Fibroblast of skin of abdomen (primary cell): ENCODE results near the gene SLC12A4.
A peak's percentile ranks its signal among the peaks of the same experiment; 100 is the strongest.
"Not testable (repeated sequence)": the region's sequence is repeated elsewhere in the genome, so short reads cannot be mapped to it uniquely, and the experiment has no call there.

Experiments
- DNase-seq: peaks from one replicate; pipeline ENCODE4 v3.0.0-alpha.2; 2013

The SLC12A4 gene

DNA sequence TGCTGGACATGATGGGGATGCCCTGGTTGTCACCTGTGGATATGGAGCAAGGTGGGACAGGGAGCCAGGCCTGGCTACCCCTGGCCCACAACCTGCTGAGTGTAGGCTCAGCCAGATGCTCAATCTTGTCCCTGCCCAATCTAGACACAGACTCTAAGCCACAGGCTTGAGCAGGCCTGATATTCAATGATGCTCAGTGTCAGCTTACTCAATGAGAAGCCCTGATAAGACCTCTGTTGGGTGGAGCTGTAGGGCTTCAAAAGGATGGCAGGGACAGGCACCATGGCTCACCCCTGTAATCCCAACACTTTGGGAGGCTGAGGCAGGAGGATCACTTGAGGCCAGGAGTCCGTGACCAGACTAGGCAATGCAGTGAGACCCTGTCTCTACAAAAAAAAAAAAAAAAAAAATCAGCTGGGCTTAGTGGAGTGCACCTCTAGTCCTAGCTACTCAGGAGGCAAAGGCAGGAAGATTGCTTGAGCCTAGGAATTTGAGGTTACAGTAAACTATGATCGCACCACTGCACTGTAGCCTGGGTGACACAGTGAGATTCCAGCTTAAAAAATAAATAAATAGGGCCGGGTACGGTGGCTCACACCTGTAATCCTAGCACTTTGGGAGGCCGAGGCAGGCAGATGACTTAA, 27.9 kb downstream of the SLC12A4 start:
- DNase-seq, result no peak

DNA sequence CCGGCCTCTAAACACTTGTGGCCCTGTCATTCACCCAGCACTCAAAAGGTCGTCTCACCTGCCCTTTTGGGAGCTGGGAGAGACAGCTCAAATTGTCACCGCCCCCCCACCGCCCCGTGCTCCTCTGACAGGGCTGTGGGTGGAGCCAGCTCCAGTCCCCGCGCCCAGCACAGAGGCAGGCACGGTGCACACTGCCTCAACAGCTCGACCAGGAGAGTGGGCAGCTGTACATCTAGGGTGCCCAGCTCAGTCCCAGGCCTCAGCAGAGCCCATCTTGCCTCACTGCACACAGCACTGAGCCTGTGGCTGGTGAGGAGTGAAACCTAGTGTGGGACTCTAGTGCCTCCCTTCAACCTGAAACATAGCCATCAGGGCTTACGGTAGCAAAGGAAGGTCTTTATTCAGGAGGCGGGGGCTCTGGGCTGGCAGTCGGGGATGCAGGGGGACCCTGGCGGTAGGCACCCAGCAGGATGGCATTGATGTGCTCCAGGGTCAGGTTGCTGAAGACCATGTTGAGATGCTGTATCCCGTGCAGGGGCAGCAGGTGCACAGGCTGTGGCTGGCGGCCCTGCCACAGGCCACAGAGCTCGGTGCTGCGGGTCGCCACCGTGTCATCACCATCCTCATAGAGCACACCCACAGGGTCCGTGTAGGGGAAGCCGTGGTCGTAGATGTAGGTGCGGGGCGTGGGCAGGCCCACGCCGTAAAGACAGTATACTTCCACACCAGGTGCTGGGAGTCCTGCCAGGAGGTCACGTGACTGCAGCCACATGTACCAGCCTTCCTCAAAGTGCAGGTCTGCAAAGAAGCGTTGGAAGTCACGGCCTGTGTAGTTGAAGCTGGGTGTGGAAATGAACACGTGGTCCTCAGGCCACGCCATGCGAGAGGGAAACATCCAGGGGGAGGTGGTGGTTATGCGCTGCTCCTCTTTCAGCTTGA, 28.7 kb downstream of the SLC12A4 start:
- DNase-seq, result no peak

DNA sequence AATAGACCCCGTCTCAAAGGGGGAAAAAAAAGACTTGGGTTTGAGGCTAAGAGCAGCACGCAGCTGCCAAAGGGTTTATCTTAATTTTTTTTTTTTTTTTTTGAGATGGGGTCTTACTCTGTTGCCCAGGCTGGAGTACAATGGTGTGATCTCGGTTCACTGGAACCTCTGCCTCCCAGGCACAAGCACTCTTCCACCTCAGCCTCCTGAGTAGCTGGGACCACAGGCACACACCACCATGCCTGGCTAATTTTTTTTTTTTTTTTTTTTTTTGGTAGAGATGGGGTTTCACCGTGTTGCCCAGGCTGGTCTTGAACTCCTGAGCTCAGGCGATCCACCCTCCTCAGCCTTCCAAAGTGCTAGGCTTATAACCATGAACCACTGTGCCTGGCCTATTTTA, 30.7 kb downstream of the SLC12A4 start:
- DNase-seq, result not testable (repeated sequence)

DNA sequence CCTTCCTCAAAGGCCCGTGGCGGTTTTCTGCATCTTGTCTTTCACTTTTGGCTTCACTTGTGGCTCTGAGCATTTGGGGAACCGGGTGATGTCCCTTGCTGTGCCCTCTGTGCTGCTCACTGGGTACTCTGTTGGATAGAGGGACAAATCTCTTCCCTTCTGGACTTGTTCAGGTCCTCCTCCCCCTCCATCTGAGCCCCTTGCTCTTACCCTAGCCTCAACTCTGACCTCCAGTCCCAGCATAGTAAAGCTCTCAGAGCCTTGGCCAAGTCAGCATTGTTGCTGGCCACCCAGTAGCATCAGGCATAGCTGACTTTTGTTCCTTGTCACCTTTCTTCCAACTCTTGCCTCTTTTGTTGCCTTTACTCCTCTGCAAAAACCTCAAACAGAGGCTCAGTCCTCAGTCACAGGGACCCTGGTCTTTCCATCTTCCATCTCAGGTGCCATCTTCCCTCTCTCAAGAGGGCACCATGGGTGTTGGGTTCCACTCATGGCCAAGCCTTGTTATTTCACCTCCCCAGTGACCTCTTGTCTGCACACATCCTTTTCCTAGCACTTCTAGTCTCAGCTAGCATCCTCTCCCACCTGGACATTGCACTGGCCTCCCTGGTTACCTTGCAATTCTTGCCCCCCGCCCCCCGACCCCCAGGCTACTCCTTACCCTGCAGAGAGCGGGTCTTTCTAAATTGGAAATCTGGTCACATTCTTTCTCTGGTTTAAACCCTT, 31.4 kb downstream of the SLC12A4 start:
- no peak for DNase-seq

DNA sequence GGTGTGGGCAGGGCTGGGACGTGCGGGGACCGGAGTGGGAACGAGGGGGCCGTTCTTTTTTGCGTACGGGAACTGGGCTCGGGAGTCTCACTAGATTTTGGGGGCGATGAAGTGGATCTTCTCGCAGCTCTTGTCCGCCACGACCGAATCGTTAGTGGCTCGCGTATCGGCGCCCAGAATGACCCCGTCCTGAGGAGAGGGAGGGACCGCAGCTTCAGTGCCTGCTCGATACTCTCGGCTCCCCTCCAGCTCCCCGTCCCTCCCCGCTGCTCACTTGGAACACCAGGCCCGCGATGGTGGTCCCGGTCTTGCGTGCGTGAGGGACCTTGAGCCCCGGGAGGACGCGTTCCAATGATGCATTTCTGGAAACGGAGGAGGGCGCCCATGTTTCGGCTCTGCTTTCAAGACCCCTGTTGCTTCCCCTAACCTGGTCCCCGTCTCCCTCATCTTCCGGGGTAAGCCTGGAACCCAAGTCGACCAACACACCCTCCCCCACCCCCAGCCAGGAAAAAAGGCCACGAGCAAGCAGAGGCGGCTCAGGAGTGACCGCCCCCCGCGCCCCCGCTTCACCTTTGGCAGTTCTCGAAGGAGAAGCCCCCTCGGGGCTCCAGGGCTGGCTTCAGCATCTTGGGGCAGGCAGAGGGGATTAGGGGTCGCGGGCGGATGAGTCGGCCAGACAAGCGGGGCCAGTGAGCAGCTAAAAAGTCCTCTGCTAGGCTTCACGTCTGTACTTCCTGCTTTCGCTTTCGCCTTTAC, 32.1 kb downstream of the SLC12A4 start, which contains the start of gene PSMB10:
Gene PSMB10, minus strand, starts transcription at position 727 of the 756 bp plus-strand sequence. Its CDS starts 101 bp downstream, at position 626.
- DNase-seq, result peak; percentile 59

DNA sequence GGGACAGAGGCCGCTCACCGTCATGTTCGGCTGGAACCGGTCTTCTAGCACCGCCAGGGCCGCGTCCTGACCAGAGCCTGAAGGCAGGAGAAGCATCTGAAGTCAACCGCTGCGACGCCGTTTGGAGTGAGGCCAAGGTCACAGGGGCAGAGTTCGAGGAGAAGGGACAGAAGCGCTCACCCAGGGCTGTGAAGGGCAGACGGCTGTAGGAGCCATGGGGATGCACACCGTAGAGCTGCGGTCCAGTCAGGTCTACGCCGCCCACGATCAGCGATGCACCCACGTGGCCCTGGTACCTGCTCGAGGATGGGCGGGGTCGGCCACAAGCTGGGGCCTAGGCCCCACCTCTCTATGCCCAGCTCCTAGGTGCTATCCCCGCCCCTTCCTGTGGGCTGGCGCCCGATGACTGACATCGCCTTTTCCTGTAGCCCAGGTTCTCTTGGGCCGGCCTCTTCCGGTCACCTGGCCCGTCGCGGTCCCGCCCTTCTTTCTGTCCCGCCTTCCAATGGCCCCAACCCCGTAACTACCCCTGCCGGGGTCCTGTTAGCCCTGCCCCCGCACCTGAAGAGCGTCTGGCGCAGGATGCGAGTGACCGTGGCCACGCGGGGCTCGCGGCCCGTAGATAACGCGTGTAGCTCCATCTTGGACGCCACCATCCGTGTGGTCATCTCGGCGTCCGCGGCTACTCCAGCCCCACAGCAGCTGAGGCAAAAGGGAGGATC, 32.9 kb downstream of the SLC12A4 start:
- peak; percentile 89 for DNase-seq

DNA sequence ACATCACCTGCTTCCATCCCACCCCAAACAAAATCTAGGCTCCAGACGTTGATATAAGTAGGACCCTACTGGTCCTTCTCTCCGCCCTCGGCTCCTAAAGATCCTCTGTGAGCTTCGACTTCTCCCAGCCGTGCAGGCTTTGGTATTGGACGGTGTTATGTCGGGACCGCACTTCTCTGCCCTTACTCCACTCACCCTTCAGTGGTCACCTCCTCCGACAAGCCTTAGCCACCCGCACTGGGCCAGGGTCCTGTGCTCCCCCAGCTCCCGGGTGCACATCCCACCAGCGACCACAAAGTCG, 33.4 kb downstream of the SLC12A4 start:
- no peak for DNase-seq

DNA sequence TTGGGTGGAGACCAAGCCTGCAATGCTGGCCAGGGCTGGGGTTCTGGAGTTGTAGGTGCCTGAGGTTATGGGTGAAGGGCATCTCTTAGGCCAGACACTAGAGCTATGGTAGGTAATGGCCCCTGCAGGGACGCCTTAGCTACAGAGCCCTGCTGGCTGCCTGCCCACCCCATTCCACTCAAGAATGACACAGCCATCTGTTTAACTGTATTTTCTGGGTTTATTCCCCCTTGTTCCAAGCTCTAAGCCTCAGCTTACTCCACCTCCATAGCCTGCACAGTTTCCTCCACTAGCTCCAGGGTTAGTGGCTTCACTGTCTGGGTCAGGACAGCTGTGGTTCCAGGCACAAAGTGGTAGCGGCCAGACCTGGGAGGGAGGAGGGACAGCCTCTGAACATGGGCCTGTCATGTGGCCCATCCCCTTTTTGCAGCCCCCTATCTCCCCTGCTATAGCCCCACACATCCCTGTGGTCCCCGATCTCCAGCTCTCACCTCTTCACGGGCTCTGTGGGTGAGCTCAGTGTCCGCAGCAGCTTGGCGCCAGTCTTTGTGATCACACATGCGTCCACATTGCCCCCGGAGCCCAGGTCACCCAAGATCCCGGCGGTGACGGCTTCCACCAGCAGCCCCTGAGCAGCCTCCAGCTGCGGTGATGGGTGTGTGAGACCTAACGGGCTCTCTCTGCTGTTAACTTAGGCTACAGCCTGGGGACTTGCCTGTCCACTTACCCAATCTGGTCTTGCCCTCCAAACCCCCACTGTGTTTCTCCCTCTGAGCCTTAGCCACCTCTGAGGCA, 33.9 kb downstream of the SLC12A4 start:
- DNase-seq, result no peak

DNA sequence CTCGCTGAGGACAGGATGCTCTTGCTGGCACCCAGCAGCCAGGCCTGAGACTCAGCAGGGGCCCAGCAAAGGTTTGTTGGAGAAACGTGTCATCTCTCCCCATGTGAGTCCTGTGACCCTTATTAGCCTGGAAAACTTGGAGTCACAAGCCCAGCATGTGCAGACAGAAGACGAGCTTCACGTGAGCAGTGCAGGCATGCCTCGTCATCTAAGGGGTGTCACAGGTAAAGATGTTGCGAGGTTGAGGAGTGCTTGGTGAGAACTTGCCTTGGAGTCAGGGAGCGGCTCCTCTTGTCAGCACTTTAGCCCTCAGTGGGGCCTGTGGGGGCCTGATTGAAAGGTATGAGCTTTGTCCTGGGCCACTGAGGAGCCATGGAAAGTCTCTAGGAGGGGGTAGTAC, 34.6 kb downstream of the SLC12A4 start:
- DNase-seq, result no peak

DNA sequence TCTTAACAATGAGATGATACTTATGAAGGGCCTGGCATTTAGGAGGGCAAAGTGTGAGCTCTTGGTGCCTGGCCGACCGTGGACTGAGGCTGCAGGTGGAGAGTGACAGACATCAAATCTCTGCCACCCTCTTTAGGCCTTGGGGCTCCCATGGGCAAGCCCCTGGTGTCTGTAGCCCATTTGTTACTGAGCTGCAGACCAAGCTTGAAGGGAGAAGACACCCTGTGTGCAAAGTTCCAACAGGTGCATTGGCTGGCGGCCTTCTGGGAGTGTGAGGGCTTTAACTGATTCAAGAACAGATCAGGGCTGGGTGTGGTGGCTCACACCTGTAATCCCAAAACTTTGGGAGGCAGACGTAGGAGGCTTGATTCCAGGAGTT, 36.0 kb downstream of the SLC12A4 start:
- DNase-seq, result no peak

DNA sequence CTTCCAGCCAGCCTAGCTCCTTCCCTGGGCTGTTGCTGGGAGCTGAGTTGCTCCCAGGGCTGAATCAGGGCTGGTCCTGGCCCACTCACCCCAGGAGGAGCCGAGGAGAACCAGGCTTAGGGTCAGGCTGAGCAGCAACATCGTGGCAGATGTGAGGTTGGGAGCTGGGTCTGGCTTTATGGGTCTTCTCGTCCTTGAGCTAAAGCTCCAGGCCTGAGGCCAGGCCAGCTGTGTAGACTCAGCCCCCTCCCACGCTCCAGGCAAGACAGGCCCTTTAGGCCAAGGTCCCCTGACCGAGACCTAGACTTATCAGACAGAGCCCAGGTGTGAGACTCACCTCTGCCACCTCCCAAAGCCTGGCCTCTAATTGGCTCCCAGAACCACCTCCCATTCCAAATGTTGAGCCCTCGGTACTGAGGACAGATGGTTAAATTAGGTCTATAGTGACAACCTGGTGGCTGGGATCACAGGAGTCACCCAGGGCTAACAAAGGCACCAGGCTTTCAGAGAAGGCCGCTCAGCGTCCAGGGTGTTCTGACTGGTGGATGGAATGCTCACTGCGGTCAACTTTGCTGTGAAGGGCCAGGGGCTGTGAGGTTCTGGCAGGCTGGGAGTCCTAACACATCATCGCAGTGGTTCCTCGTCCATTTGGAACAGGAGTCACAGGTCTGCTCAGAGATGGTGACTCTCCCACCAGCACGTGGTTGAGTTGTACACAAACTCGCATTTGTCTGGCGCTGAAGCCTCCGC, 36.5 kb downstream of the SLC12A4 start, which contains the start of gene CTRL:
Gene CTRL, minus strand, starts transcription at position 151 of the 750 bp plus-strand sequence. Its CDS starts 10 bp downstream, at position 141.
- no peak for DNase-seq

DNA sequence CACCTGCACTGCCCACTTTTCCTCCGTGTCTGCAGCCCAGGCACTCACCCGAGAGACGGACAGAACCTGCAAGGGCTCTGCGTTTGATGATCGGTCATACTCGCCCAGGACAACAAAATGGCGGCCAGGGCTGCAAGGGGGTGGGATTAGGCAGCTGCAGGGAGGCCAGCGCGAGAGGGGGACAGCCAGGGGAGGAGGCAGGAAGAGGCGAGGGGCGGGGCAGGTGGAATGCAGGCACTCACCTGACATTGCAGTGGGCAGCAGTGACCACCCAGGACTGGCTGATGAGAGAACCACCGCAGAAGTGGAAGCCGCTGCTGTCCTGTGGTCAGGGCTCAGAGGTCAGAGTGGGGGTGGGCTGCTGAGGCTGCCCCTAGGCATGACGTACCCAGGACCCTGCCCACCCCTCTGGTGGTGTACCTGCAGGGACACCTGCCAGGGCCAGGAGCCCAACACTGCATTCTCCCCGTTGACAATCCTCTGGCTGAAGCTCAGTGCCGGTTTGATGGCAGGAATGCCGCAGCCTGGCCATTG, 37.7 kb downstream of the SLC12A4 start:
- no peak for DNase-seq

DNA sequence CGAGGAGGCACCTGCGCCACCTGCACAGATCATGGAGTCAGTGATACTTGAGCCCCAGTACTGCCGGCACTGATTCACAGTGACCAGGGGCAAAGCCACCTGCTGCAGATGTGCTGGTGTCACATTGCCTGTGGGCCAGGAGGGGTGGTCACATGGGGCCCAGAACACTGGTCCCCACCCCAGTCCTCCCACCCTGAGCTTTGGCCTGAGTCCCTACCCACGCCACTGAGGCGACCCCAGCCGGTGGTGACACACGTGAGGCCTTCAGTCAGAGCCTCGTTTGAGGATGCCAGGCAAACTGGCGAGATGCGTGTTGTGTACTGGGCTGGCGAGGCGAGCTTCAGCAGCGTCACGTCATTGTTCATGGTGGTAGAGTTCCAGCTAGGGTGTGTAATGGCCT, 38.2 kb downstream of the SLC12A4 start:
- DNase-seq, result no peak

DNA sequence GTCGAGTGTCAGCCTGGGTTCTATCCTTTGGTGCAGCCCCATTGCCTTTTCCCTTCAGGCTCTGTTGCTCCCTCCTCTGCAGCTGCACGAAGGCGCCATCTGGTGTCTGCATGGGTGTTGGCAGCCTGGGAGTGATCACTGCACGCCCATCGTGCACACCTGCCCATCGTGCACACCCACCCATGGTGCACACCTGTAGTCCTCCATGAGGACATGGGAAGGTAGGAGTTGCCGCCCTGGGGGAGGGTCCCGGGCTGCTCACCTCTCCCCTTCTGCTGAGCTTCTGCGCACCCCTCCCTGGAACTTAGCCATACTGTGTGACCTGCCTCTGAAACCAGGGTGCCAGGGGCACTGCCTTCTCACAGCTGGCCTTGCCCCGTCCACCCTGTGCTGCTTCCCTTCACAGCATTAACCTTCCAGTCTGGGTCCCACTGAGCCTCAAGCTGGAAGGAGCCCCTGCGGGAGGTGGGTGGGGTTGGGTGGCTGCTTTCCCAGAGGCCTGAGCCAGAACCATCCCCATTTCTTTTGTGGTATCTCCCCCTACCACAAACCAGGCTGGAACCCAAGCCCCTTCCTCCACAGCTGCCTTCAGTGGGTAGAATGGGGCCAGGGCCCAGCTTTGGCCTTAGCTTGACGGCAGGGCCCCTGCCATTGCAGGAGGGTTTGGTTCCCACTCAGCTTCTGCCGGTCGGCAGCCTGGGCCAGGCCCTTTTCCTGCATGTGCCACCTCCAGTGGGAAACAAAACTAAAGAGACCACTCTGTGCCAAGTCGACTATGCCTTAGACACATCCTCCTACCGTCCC, 39.7 kb downstream of the SLC12A4 start:
- peak; percentile 41 for DNase-seq

DNA sequence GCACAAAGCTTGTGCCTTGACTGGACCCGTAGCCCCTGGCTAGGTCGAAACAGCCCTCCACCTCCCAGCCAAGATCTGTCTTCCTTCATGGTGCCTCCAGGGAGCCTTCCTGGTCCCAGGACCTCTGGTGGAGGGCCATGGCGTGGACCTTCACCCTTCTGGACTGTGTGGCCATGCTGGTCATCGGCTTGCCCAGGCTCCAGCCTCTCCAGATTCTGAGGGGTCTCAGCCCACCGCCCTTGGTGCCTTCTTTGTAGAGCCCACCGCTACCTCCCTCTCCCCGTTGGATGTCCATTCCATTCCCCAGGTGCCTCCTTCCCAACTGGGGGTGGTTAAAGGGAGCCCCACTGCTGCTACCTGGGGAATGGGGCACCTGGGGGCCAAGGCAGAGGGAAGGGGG, 40.3 kb downstream of the SLC12A4 start:
- no peak for DNase-seq

DNA sequence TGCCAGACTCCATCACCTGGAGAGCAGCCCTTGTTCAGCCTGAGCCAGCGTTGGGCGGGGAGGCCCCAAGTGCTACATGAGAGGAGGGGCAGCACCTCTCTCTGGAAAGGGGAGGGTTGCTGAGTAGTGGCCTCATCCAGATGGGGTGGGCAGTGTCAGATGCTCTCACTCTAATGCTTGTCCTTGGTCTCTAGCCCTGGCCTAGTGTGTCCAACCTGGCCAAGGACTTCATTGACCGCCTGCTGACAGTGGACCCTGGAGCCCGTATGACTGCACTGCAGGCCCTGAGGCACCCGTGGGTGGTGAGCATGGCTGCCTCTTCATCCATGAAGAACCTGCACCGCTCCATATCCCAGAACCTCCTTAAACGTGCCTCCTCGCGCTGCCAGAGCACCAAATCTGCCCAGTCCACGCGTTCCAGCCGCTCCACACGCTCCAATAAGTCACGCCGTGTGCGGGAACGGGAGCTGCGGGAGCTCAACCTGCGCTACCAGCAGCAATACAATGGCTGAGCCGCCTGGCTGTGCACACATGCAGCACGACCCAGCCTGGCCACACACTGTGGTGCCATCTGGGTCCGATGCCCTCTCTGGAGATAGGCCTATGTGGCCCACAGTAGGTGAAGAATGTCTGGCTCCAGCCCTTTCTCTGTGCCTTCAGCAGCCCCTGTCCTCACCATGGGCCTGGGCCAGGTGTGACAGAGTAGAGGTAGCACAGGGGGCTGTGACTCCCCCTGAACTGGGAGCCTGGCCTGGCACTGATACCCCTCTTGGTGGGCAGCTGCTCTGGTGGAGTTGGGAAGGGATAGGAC, 41.1 kb downstream of the SLC12A4 start:
- no peak for DNase-seq

DNA sequence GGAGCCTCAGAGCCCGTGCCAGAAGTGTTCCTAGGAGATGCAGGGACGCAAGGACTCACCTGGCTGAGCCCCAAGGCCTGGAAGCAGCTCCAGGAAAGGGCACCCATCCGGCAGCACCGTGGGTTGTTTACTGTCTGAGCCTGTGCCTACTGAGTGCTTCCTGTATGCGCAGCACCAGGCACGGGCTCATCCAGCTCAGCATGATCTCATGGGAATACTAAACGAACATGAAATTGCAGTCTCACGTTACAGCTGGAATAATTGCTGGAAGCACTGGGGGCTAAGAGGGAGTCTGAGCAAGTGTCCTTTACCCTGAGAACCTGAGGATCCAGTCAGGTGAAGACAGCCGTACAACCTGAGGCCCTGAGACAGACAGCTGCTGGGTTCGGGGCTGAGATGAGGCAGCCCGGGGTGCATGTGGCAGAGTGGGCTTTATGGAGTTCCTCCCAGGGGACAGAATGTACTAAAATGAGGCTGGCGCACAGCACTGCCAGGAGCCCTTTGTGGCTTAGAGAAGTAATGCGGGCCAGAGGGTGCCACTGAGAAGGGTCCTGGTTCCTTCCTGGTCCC, 42.2 kb downstream of the SLC12A4 start:
- no peak for DNase-seq
